ENCODE data around the gene AMOTL2. TPM values are rescaled to one million over a fixed set of nuclear protein-coding genes. Genes with fewer than 3 reads are reported as not detected.

The AMOTL2 gene
- polyA plus RNA-seq, 1 of the 3 experiments (the other 2 are of a cell fraction): 185 TPM

GRCh38 chr3:134340982-134341365, 33.3 kb downstream of the AMOTL2 start:
- H2AFZ ChIP-seq (ENCODE audit: low read depth): peak overlapping the region; percentile 27; the same call in 1 of the 2 replicates
- H3K9ac ChIP-seq: no peak overlapping the region
- ChIA-PET CTCF (interaction anchor here (0.9 to 2.4 kb wide), 3 partner anchors 19 to 33 kb away, joined by 3 to 7 read pairs (median 3); no protein-coding TSS in a partner anchor), POLR2A (no interaction called here)
- H3K79me2 ChIP-seq (ENCODE audit: insufficient read depth): no peaks in the 10 kb centered on the region
- no peaks in the 10 kb centered on the region for H3K9me3 ChIP-seq
- no peak for DNase-seq
- H3K4me3 ChIP-seq (ENCODE audit: low read depth in 2 of 2, low read length in 1 of 2): no peak overlapping the region
- H3F3A ChIP-seq (replicated peaks; ENCODE audit: insufficient read depth): no peaks in the 10 kb centered on the region
- 75% methylated on average over 1 of the region's 1 CpG for WGBS (ENCODE audit: low lambda C conversion rate)
- TF ChIP-seq RCOR1 (IDR thresholded peaks at IDR 0.05; ENCODE audit: low read length): no peak
- no peak for TF ChIP-seq TEAD4 (IDR thresholded peaks at IDR 0.05; ENCODE audit: borderline replicate concordance, insufficient read depth)
- no peak for TF ChIP-seq ZBTB33 (IDR thresholded peaks at IDR 0.05; ENCODE audit: borderline replicate concordance, low read depth)
- TF ChIP-seq RFX5 (IDR thresholded peaks at IDR 0.05; ENCODE audit: low read length): no peak
- H3K27ac ChIP-seq (ENCODE audit: low read depth in 2 of 2, low read length in 1 of 2): no peak overlapping the region
- H4K20me1 ChIP-seq (ENCODE audit: insufficient read depth): no peaks in the 10 kb centered on the region
- no peaks in the 10 kb centered on the region for H3K9me2 ChIP-seq
- peaks cover 0 to 14% of the 10 kb centered on the region in 2 experiments; a peak in 1 of 4 replicates for H3K4me1 ChIP-seq (ENCODE audit: control insufficient read depth in 1 of 2, insufficient read depth in 2 of 2, low read depth in 1 of 2, low read length in 1 of 2)
- no peaks in the 10 kb centered on the region for H3K27me3 ChIP-seq (ENCODE audit: insufficient read depth)
- no peak overlapping the region for H3K4me2 ChIP-seq
- no peaks in the 10 kb centered on the region for H3K36me3 ChIP-seq (replicated peaks in 1 of 2; ENCODE audit: control insufficient read depth in 1 of 2, insufficient read depth in 2 of 2, low read length in 1 of 2)

- no peaks in the 10 kb centered on the region for H3K79me2 ChIP-seq (ENCODE audit: insufficient read depth)
- H3K9me2 ChIP-seq: no peaks in the 10 kb centered on the region
- WGBS (ENCODE audit: low lambda C conversion rate): 100% methylated on average over 1 of the region's 1 CpG
- no peaks in the 10 kb centered on the region for H3K9me3 ChIP-seq
- H3K27me3 ChIP-seq (ENCODE audit: insufficient read depth): no peaks in the 10 kb centered on the region
- H3K4me3 ChIP-seq (ENCODE audit: low read depth in 2 of 2, low read length in 1 of 2): no peak overlapping the region
- CTCF ChIA-PET: interaction anchor here (0.9 to 2.4 kb wide), 3 partner anchors 18 to 33 kb away, joined by 3 to 7 read pairs (median 3); no protein-coding TSS in a partner anchor
- H2AFZ ChIP-seq (ENCODE audit: low read depth): no peak overlapping the region
- no peak for DNase-seq
- no peak overlapping the region for H3K4me2 ChIP-seq
- TF ChIP-seq TAF1 (IDR thresholded peaks at IDR 0.05; ENCODE audit: borderline replicate concordance, low read depth, low read length): no peak
- TF ChIP-seq EP300 (IDR thresholded peaks at IDR 0.05; ENCODE audit: borderline replicate concordance in 1 of 2, low read depth in 1 of 2, low read length in 1 of 2): no peak
- H3K9ac ChIP-seq: no peak overlapping the region
- H3K27ac ChIP-seq (ENCODE audit: low read depth in 2 of 2, low read length in 1 of 2): no peak overlapping the region
- POLR2A ChIA-PET: no interaction called here
- H3K4me1 ChIP-seq (ENCODE audit: control insufficient read depth in 1 of 2, insufficient read depth in 2 of 2, low read depth in 1 of 2, low read length in 1 of 2): peaks cover 0 to 14% of the 10 kb centered on the region in 2 experiments; a peak in 1 of 4 replicates
- H4K20me1 ChIP-seq (ENCODE audit: insufficient read depth): no peaks in the 10 kb centered on the region
- no peaks in the 10 kb centered on the region for H3K36me3 ChIP-seq (replicated peaks in 1 of 2; ENCODE audit: control insufficient read depth in 1 of 2, insufficient read depth in 2 of 2, low read length in 1 of 2)
- H3F3A ChIP-seq (replicated peaks; ENCODE audit: insufficient read depth): no peaks in the 10 kb centered on the region
These were observed 33.8 kb downstream of the AMOTL2 start for GRCh38 chr3:134340362-134340981.

GRCh38 chr3:134339913-134340312, 34.3 kb downstream of the AMOTL2 start:
- Histone ChIP-seq H2AFZ (ENCODE audit: low read depth) (no peak overlapping the region), H3K36me3 (replicated peaks in 1 of 2; ENCODE audit: control insufficient read depth in 1 of 2, insufficient read depth in 2 of 2, low read length in 1 of 2) (no peaks in the 10 kb centered on the region), H3F3A (replicated peaks; ENCODE audit: insufficient read depth) (no peaks in the 10 kb centered on the region), H3K4me3 (ENCODE audit: low read depth in 2 of 2, low read length in 1 of 2) (no peak overlapping the region), H3K4me2 (no peak overlapping the region), H4K20me1 (ENCODE audit: insufficient read depth) (no peaks in the 10 kb centered on the region), H3K27ac (ENCODE audit: low read depth in 2 of 2, low read length in 1 of 2) (no peak overlapping the region), H3K9ac (no peak overlapping the region), H3K9me2 (no peaks in the 10 kb centered on the region), H3K79me2 (ENCODE audit: insufficient read depth) (no peaks in the 10 kb centered on the region), H3K4me1 (ENCODE audit: control insufficient read depth in 1 of 2, insufficient read depth in 2 of 2, low read depth in 1 of 2, low read length in 1 of 2) (peaks cover 0 to 16% of the 10 kb centered on the region in 2 experiments; a peak in 1 of 4 replicates), H3K9me3 (no peaks in the 10 kb centered on the region), H3K27me3 (ENCODE audit: insufficient read depth) (no peaks in the 10 kb centered on the region)
- 93% methylated on average over 5 of the region's 5 CpGs for WGBS (ENCODE audit: low lambda C conversion rate)
- no peak for DNase-seq
- CTCF ChIA-PET: no interaction called here
- POLR2A ChIA-PET: no interaction called here
- TF ChIP-seq RAD21 (IDR thresholded peaks at IDR 0.05; ENCODE audit: low read length) (no peak), EZH2phosphoT487 (IDR thresholded peaks at IDR 0.05; ENCODE audit: borderline replicate concordance, low read depth) (no peak), EP300 (IDR thresholded peaks at IDR 0.05; ENCODE audit: borderline replicate concordance in 1 of 2, low read depth in 1 of 2, low read length in 1 of 2) (no peak), RXRA (IDR thresholded peaks at IDR 0.05; ENCODE audit: borderline replicate concordance, low read depth) (no peak), ELF1 (IDR thresholded peaks at IDR 0.05) (no peak), MAX (IDR thresholded peaks at IDR 0.05; ENCODE audit: low read depth) (no peak), PBX3 (IDR thresholded peaks at IDR 0.05) (no peak), JUND (IDR thresholded peaks at IDR 0.05) (no peak), ZBTB33 (IDR thresholded peaks at IDR 0.05; ENCODE audit: borderline replicate concordance, low read depth) (no peak), MXI1 (IDR thresholded peaks at IDR 0.05; ENCODE audit: low read depth, low read length) (no peak), POLR2AphosphoS5 (IDR thresholded peaks at IDR 0.05; ENCODE audit: low read depth, low read length) (no peak), FOXJ3 (CRISPR knock-in tag; IDR thresholded peaks at IDR 0.05) (no peak), FOXM1 (IDR thresholded peaks at IDR 0.05; ENCODE audit: low read depth) (no peak)

Measured in SK-N-SH (cell line).